PC-3 (cell line): Measurements from ENCODE around the gene OR7G3. TPM values are rescaled to one million over a fixed set of nuclear protein-coding genes. Genes with fewer than 3 reads are reported as not detected.

Experiments used
- ATAC-seq: fragments of 200-7000 bp; cut with Tn5 transposase; 2 replicates; pipeline ENCODE4 v1.9.1; 2020; ENCODE audit warnings: mild to moderate bottlenecking, moderate library complexity
- BruUV-seq: library from RNA; stranded (reverse); fragments of 400-500 nt; replicated peaks from 2 replicates; lab custom pipeline; 2021; lab: Mats Ljungman, UMichigan
- CTCF ChIA-PET: fragments of 300-600 bp; sonication (Branson Sonifier 250); formaldehyde crosslinking; loops from one replicate; lab custom pipeline; 2022; ENCODE audit warnings: antibody characterized with exemption; lab: Charles Lee
- POLR2A ChIA-PET: fragments of 300-600 bp; sonication (Branson Sonifier 250); formaldehyde crosslinking; loops from one replicate; lab custom pipeline; 2022; ENCODE audit warnings: antibody characterized with exemption; ENCODE audit not compliant: unreplicated experiment; lab: Charles Lee
- DNase-seq: peaks from one replicate; pipeline ENCODE4 v3.0.0-alpha.2; 2015
- H2AFZ ChIP-seq: fragments of 300-600 bp; sonication (generic); 2 replicates; pipeline ENCODE4 v1.6.0; 2016; ENCODE audit warnings: antibody characterized with exemption, low read length
- H3F3A ChIP-seq: fragments of 300-600 bp; sonication (generic); one replicate; pipeline ENCODE4 v1.6.0; 2017; ENCODE audit warnings: antibody characterized with exemption, low read length, control low read depth, mild to moderate bottlenecking; ENCODE audit not compliant: unreplicated experiment
- H3K27ac ChIP-seq: fragments of 300-600 bp; sonication (generic); 2 replicates; pipeline ENCODE4 v1.5.1; 2016; ENCODE audit warnings: mild to moderate bottlenecking, low read length
- H3K27me3 ChIP-seq: fragments of 300-600 bp; sonication (generic); 2 replicates; pipeline ENCODE4 v1.6.1; 2016; ENCODE audit warnings: low read length, mixed read lengths
- H3K36me3 ChIP-seq: fragments of 300-600 bp; sonication (generic); 2 replicates; pipeline ENCODE4 v1.6.1; 2016; ENCODE audit warnings: low read depth, mixed run types, low read length, mixed read lengths
- H3K4me1 ChIP-seq: fragments of 300-600 bp; sonication (generic); 2 replicates; pipeline ENCODE4 v1.5.1; 2016; ENCODE audit warnings: low read length; ENCODE audit not compliant: insufficient read depth
- H3K4me2 ChIP-seq: fragments of 300-600 bp; sonication (generic); 2 replicates; pipeline ENCODE4 v1.6.0; 2016; ENCODE audit warnings: low read length
- H3K4me3 ChIP-seq: fragments of 300-600 bp; sonication (generic); 2 replicates; pipeline ENCODE4 v1.5.1; 2016; ENCODE audit warnings: mild to moderate bottlenecking, low read length, mixed read lengths
- H3K79me2 ChIP-seq: fragments of 300-600 bp; sonication (generic); 2 replicates; pipeline ENCODE4 v1.6.1; 2017; ENCODE audit warnings: low read length, mixed read lengths
- H3K9ac ChIP-seq: fragments of 300-600 bp; sonication (generic); 2 replicates; pipeline ENCODE4 v1.6.0; 2016; ENCODE audit warnings: mild to moderate bottlenecking, low read length
- H3K9me2 ChIP-seq: fragments of 300-600 bp; sonication (generic); replicated peaks from 2 replicates; pipeline ENCODE4 v1.6.1; 2016; ENCODE audit warnings: mixed run types, low read length, mixed read lengths
- H3K9me3 ChIP-seq: fragments of 300-600 bp; sonication (generic); 2 replicates; pipeline ENCODE4 v1.6.1; 2016; ENCODE audit warnings: low read length, mixed read lengths
- H4K20me1 ChIP-seq: fragments of 300-600 bp; sonication (generic); 2 replicates; pipeline ENCODE4 v1.6.1; 2016; ENCODE audit warnings: low read length, mixed read lengths
- EZH2 ChIP-seq: fragments of 300-600 bp; sonication (generic); IDR thresholded peaks from one replicate; pipeline ENCODE4 v1.6.1; 2017; ENCODE audit warnings: antibody characterized with exemption, mild to moderate bottlenecking, low read length; ENCODE audit not compliant: unreplicated experiment
- EZH2phosphoT487 ChIP-seq: fragments of 300-600 bp; sonication (generic); IDR thresholded peaks from 2 replicates; pipeline ENCODE4 v1.6.1; 2018; ENCODE audit warnings: mild to moderate bottlenecking, antibody characterized with exemption, low read length, borderline replicate concordance
- intact Hi-C: fragments of 100-400 bp; cut with micrococcal nuclease; formaldehyde crosslinking; loops from 2 replicates; pipeline ENCODE4 v1.9.0; 2023
- total RNA-seq: library from RNA; depleted of rRNA; stranded (reverse); fragments of >200 nt; gene quantifications from 2 replicates; pipeline ENCODE4 v1.2.3, GENCODE V29; 2014
- TF ChIP-seq, protein P1 (sequence below): fragments of 300-600 bp; sonication (generic); conservative IDR thresholded peaks from 2 replicates; pipeline ENCODE4 v1.5.1; 2017; ENCODE audit warnings: antibody characterized with exemption, low read depth, mild to moderate bottlenecking, low read length

Gene OR7G3
- total RNA-seq, 1 experiment from 2014 or later, result not detected

DNA sequence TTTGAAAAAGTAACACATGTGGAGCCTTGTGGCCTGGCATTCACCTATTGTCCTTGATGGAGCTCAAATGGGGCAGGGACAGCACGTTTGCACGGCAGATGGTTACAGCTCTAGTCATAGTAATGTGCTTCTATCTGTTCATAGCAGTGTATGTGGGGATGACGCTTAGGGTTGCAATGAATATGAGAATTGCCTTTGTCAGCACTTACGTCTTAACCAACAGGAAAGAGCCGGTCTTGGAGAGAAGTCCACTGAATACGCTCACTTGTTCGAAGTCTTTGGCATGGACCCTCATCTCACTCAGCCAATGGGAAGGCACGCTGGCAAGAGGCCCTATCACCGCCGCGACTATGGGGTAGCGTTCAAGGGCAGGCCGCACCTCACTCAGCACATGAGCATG, 33.1 kb upstream of the OR7G3 start:
- H3K9me2 ChIP-seq, result no peaks in the 10 kb centered on the region
- no peaks in the 10 kb centered on the region for H3K27me3 ChIP-seq
- ChIA-PET CTCF (no interaction called here), POLR2A (no interaction called here)
- H3F3A ChIP-seq, result no peaks in the 10 kb centered on the region
- TF ChIP-seq EZH2phosphoT487, result no peak
- no peak for TF ChIP-seq EZH2
- TF ChIP-seq, protein P1, sequence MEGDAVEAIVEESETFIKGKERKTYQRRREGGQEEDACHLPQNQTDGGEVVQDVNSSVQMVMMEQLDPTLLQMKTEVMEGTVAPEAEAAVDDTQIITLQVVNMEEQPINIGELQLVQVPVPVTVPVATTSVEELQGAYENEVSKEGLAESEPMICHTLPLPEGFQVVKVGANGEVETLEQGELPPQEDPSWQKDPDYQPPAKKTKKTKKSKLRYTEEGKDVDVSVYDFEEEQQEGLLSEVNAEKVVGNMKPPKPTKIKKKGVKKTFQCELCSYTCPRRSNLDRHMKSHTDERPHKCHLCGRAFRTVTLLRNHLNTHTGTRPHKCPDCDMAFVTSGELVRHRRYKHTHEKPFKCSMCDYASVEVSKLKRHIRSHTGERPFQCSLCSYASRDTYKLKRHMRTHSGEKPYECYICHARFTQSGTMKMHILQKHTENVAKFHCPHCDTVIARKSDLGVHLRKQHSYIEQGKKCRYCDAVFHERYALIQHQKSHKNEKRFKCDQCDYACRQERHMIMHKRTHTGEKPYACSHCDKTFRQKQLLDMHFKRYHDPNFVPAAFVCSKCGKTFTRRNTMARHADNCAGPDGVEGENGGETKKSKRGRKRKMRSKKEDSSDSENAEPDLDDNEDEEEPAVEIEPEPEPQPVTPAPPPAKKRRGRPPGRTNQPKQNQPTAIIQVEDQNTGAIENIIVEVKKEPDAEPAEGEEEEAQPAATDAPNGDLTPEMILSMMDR, result no peak
- peaks cover 22% of the 10 kb centered on the region for H3K79me2 ChIP-seq
- H2AFZ ChIP-seq, result no peak overlapping the region
- no peaks in the 10 kb centered on the region for H4K20me1 ChIP-seq
- no peaks in the 10 kb centered on the region for H3K4me1 ChIP-seq
- ATAC-seq (no peak), DNase-seq (no peak)
- intact Hi-C loops, result no loop called here
- no peak overlapping the region for H3K9ac ChIP-seq
- no peak overlapping the region for H3K4me2 ChIP-seq
- no TSS peak for BruUV-seq
- peaks cover 95% of the 10 kb centered on the region for H3K36me3 ChIP-seq
- H3K27ac ChIP-seq, result no peak overlapping the region
- peaks cover 33% of the 10 kb centered on the region for H3K9me3 ChIP-seq
- no peak overlapping the region for H3K4me3 ChIP-seq

- Histone ChIP-seq H3K27ac (no peak overlapping the region), H4K20me1 (no peaks in the 10 kb centered on the region), H3K4me3 (no peak overlapping the region), H3K4me1 (no peaks in the 10 kb centered on the region), H3F3A (no peaks in the 10 kb centered on the region), H3K9ac (no peak overlapping the region), H3K79me2 (peaks cover 57% of the 10 kb centered on the region), H3K9me3 (peaks cover 56% of the 10 kb centered on the region), H2AFZ (no peak overlapping the region), H3K9me2 (no peaks in the 10 kb centered on the region), H3K27me3 (no peaks in the 10 kb centered on the region), H3K4me2 (no peak overlapping the region), H3K36me3 (peaks cover 98% of the 10 kb centered on the region)
- no TSS peak for BruUV-seq
- POLR2A ChIA-PET, result no interaction called here
- CTCF ChIA-PET, result no interaction called here
- ATAC-seq (no peak), DNase-seq (no peak)
- TF ChIP-seq, protein P1, result no peak
- TF ChIP-seq EZH2, result no peak
- no peak for TF ChIP-seq EZH2phosphoT487
- intact Hi-C loops, result no loop called here
Measured at GRCh38 chr19:9156304-9156703, 29.6 kb upstream of the OR7G3 start.

- Histone ChIP-seq H3K9me2 (no peaks in the 10 kb centered on the region), H3K4me1 (no peaks in the 10 kb centered on the region), H3K79me2 (peaks cover 64% of the 10 kb centered on the region), H3K4me2 (no peak overlapping the region), H2AFZ (no peak overlapping the region), H3K27me3 (no peaks in the 10 kb centered on the region), H3K9me3 (peaks cover 56% of the 10 kb centered on the region), H3K27ac (no peak overlapping the region), H3K4me3 (no peak overlapping the region), H3K36me3 (peaks cover 98% of the 10 kb centered on the region), H4K20me1 (0 out of 2 replicates have a peak, but pooled peaks cover 2% of the 10 kb centered on the region), H3F3A (no peaks in the 10 kb centered on the region), H3K9ac (no peak overlapping the region)
- ChIA-PET POLR2A (no interaction called here), CTCF (no interaction called here)
- ATAC-seq (no peak), DNase-seq (no peak)
- TF ChIP-seq, protein P1, result no peak
- TF ChIP-seq EZH2phosphoT487 (no peak), EZH2 (no peak)
- intact Hi-C loops, result no loop called here
- no TSS peak for BruUV-seq
Measured at GRCh38 chr19:9155591-9155990, 28.8 kb upstream of the OR7G3 start.
